T-helper 1 cell treated with Interleukin-12 subunit alpha and Interleukin-12 subunit beta and Interleukin-4 antibody, amounts not matched to agents 30 ng/mL and 1 ng/mL, for 36 hours (primary cell): ENCODE data around the gene PTAFR. TPM values are rescaled to one million over a fixed set of nuclear protein-coding genes. Genes with fewer than 3 reads are reported as not detected.
"Not testable (repeated sequence)": the region's sequence is repeated elsewhere in the genome, so short reads cannot be mapped to it uniquely, and the experiment has no call there.

Source experiments
- intact Hi-C: fragments of 100-400 bp; cut with micrococcal nuclease; formaldehyde crosslinking; loops from one replicate; pipeline ENCODE4 v1.15.1; 2024
- total RNA-seq: library from RNA; stranded (reverse); gene quantifications from 2 replicates; pipeline ENCODE4 v1.2.3, GENCODE V29; 2022

Gene PTAFR
- total RNA-seq, 1 donor from 2014 or later, result 0.49 TPM

- intact Hi-C loops, result loop anchor here (2.0 kb wide), 1 partner anchor 31 kb away; no protein-coding TSS in a partner anchor
Measured at GRCh38 chr1:28145728-28146127, 30.8 kb downstream of the PTAFR start.

DNA sequence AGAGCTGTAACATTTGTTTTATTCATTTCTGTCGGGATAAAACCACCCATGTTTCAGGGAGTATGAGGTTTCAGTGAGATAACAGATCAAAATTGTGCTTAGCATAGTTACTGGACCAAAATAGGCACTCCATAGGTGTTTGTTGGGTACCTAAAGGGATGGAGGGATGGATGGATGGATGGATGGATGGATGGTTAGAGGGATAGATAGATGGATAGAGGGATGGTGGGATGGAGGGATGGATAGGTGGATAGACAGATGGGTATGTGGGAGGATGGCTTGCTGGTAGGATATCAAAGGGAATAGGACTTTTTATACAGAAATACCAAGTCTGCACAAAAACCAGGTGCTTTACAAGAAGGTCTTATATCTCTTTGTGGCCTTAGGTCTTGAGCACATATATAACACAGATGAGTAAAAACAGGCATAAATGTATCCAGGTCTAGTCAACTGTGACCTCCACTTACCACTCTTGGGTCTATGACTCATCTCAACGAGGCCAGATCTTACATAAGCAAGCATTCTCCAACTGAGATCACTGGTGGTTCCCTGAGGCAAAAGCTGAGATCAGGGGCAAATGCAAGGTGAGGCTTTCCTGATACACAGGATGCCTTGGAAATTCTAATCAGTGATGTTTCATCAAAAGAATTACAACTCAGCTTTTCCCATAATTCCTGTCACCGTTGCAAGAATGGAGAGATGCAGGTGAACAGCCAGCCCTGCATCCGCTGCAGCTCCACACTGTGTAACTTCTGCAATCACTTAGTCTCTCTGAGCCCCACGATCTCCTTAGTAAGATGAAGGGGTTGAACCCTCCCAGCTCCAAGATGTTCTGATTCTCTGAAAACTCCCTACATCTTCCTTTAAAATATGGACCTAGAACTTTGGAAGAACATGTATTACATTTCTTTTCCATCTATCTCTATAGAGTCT is 32.0 kb downstream of the PTAFR start:
- intact Hi-C loops, result loop anchor here (1.0 to 2.0 kb wide), 4 partner anchors 25 to 56 kb away; no protein-coding TSS in a partner anchor

GRCh38 chr1:28143496-28144202 is 32.8 kb downstream of the PTAFR start:
- intact Hi-C loops, result loop anchor here (1.0 to 2.0 kb wide), 4 partner anchors 26 to 57 kb away; no protein-coding TSS in a partner anchor

DNA sequence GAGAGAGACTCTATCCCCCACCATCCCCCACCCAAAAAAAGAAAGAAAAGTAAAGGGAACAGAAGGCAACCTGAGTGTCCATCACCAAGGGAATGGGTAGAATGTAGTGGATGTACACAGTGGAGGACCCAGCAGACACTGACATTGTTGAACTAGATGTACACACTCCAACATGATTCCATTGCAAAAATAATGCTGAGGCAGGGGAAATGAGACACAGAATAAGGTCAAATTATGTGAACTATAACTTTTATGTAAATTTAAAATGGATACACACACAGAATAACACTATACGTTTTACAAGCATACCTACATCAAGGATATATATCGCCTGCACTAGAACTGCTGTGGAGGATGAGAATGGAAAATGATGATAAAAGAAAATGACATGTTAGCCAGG is 34.8 kb downstream of the PTAFR start:
- intact Hi-C loops, result no loop called here

DNA sequence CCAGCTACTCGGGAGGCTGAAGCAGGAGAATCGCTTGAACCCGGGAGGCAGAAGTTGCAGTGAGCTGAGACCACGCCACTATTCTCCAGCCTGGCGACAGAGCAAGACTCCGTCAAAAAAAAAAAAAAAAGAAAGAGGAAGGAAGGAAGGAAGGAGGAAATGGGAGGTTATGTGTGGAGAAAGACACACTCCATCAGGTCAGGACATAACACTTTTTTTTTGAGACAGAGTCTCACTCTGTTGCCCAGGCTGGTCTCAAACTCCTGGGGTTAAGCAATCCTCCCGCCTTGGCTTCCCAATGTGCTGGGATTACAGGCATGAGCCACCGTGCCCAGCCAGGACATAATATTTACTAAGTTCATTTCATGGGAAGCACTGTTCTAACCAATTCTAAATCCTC is 36.6 kb downstream of the PTAFR start:
- intact Hi-C loops, result not testable (repeated sequence)

- intact Hi-C loops, result no loop called here
Measured at GRCh38 chr1:28139025-28139712, 37.3 kb downstream of the PTAFR start.

DNA sequence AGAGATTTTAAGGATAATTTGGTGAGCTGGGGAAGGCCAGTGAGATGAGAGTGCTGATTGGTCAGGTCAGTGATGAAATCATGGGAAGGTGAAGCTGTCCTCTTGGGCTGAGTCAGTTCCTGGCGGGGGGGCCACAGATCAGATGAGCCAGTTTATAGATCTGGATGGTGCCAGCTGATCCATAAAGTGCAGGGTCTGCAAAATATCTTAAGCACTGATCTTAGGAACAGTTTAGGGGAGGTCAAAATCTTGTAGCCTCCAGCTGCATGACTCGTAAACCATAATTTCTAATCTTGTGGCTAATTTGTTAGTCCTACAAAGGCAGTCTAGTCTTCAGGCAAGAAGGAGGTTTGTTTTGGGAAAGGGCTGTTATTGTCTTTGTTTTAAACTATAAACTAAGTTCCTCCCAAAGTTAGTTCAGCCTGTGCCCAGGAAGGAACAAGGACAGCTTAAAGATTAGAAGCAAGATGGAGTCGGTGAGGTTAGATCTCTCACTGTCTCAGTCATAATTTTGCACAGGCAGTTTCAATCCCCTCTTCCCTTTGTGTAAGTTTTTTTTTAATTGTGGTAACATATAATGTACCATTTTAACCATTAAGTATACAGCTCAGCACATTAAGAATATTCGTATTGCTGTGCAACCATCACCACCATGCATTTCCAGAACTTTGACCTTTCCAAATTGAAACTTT is 39.4 kb downstream of the PTAFR start:
- intact Hi-C loops, result no loop called here

DNA sequence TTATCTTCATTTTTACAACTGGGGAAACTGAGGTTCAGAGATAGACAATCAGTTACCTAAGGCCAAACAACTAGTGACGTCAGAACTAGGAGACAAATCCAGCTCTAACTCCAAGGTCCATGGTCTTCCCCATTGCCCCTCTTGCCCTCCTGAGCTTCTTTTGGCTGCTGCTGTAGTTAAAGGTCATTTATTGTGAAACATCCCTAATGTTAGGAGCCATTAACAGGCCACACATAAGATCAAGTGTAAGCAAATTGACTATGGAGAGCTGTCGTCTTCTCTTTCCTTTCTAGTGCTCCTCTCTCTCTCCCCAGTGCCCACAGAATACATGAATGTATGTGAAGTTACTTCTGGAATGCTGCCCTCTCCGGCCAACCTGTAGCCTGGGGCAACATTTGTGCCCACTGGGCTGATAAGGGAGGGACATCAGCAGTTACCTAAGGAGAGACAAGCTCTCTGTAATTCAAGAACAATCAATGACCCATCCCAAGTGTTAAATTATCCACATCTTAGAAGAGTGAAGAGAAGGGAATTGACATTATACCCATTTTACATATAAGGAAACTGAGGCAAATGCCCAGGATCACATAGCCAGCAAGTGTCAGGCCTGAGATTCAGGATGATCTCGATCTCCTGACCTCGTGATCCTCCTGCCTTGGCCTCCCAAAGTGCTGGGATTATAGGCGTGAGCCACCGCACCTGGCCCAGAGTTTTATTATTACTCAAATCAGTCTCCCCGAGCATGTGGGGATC is 40.1 kb downstream of the PTAFR start:
- intact Hi-C loops, result no loop called here

- intact Hi-C loops, result no loop called here
Measured at GRCh38 chr1:28135371-28136168, 40.9 kb downstream of the PTAFR start.

DNA sequence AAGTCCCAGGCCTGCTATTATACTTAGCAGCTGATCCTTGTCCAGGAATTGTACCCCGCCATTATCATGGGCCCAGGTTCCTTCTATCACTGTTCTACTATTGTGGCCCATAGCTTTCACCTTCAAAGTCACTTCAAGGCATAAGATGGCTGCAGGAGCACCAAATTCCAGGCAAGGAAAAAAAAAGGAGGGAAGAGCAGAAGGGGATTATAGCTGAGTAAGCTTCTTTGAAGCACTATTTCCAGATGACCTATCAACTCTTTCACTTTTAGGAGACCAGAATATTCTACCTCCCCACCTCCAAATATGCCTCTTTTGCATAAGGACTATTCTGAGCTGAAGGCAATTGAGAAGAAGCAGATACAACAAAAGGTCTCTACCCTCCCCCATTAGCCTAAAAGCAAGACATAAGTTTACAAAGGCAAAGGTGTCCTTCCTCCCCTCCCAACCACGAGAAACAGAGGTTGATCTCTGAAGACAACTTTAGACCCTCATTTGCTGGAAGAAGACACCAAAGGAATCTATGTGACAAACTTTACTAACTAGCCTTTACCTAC is 41.8 kb downstream of the PTAFR start:
- intact Hi-C loops, result no loop called here

GRCh38 chr1:28132171-28133167 is 44.0 kb downstream of the PTAFR start:
- intact Hi-C loops, result no loop called here

DNA sequence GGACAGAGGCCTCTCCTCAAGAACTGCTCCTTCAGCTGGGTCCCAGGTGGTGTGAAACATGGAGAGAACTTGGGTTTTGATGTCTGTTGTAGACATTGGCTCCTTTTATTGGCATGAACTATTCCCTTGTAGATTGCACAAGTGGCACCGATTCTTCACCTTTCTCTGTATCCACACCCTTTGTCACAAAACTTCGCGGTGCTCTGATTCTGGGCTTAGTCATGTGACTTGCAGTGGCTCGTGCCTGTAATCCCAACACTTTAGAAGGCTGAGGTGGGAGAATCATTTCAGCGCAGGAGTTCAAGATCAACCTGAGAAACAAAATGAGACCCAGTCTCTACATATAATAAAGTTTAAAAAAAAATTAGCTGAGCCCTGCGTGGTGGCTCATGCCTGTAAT is 45.6 kb downstream of the PTAFR start:
- intact Hi-C loops, result no loop called here

GRCh38 chr1:28129150-28129549 is 47.3 kb downstream of the PTAFR start:
- intact Hi-C loops, result no loop called here

DNA sequence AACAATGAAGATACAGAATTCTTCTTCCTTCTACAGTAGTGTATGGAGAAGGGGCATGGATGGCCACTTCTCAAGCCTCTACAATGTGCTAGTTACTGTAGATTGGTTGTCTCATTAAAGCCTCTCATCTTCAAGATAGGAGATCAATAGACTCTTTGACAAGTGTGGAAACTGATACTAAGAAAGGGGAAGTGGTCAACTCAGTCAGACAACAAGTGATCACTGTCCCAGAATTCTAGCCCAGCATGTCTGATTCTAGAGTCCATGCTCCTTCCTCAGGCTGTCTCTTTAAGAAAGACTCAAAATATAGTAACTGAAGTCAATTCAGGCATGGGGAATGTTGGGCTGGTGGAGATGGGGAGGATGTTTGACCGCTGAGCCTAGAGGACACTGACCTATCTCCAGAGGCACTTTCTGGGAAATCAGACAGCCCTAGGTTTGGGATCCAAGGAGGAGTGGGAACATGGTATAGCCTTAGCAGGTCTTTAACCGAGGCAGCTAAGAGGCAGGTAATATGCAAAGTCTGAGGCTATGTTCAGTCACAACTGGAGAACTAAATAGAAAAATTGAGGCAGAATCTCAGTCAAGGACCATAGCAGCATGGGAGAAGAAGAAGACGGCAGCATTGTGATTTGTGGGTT is 48.8 kb downstream of the PTAFR start:
- intact Hi-C loops, result no loop called here

DNA sequence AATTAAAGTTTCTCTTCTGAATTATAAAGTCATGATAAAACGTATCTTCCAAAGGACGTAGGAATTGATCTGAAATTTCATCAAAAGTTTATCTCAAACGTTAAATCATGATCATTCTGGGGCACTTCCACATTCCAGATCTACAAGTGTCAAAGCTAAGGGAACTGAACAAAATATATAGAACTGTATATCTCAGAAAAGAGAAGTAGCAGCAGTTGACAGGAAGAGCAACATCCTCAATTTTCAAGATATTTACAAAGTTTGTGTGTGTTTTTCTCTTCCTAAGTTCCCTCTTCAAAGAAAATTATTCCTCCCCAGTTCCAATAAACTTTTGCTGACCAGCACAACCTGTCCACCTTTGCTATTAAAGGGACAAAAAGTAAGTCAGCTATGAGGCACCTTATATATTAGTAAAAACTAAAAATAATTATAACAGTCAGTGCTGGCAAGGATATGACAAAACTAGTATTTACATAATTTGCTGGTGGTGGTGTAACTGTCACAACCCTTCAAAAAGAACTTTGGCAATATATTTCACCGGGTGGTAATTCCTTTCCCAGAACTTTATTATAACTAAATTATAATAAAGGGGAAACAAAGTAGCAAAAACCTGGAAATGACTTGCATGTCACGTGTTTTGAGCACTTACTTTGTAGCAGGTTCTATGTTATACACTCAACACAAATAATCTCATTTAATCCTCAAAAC is 49.6 kb downstream of the PTAFR start:
- intact Hi-C loops, result no loop called here

GRCh38 chr1:28126212-28126611 is 50.3 kb downstream of the PTAFR start:
- intact Hi-C loops, result no loop called here

DNA sequence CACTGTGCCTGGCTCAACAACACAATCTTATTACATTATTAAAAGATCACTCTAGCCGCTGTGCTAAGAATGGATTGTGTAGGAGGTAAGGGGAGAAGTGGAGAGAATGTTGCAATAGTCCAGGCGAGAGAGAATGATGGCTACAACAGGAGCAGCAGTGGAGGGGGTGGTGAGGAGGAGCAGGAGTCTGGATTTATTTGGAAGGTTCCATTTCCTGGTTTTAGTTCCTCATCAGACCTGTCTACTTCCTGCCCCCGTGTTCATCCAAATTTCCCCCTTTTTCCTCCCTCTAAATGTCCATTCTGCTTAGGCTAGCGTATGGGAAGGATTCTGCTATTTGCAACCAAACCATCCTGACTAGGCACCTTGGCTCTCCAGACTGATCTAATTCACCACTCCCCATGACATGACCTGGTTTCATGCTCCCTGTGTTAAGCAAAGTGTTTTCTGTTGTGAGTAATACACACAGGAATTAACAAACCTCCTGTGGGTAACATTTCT is 53.0 kb downstream of the PTAFR start:
- intact Hi-C loops, result no loop called here
